ENCODE data around the gene NME8. TPM values are rescaled to one million over a fixed set of nuclear protein-coding genes. Genes with fewer than 3 reads are reported as not detected.

NME8 gene
- total and polyA plus RNA-seq, 2 donors = not detected

DNA sequence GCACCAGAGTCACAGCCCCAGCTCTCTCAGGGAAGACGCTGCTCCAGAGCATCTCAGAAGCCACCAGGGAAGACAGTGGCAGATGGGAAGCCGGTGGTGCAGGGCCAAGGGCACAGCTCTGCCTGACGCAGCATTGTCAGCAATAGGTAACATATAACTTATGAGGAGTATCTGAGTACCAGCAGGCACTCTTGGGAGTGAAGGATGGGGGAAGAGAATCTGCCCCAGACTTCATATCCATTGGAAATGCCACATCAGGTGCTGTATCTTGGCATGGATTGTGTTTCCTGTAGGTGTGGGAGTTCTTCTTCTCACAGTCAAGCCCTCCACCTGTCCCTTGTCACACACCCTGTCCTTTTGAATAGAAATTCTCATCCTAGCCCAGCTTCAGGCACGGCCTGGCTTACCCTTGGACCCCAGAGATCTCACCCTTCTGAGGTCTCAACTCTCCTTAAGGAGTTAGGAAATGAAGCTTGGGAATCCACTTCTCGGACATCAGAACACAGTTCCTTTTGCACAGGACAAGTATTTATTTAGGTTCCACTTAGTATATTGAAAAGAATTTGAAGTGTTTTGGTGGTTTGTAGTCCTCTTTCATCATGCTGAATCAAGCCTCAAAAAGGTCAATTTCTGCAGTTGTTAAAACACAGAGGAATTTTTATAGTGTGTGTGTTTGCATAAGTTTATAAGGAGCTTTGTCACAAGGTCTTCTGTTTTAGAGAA is 82.0 kb downstream of the NME8 start:
- DNase-seq (ENCODE audit: extremely low spot score) = no peak
- H3K4me1 ChIP-seq (ENCODE audit: insufficient read depth) = no peaks in the 10 kb centered on the region
- WGBS = 84% methylated on average over 5 of the region's 5 CpGs
- H3K4me3 ChIP-seq (ENCODE audit: low read depth, low read length) = no peak overlapping the region
- H3K27ac ChIP-seq (ENCODE audit: low read depth) = no peak overlapping the region
- H3K36me3 ChIP-seq (ENCODE audit: insufficient read depth) = peaks cover 2% of the 10 kb centered on the region

DNA sequence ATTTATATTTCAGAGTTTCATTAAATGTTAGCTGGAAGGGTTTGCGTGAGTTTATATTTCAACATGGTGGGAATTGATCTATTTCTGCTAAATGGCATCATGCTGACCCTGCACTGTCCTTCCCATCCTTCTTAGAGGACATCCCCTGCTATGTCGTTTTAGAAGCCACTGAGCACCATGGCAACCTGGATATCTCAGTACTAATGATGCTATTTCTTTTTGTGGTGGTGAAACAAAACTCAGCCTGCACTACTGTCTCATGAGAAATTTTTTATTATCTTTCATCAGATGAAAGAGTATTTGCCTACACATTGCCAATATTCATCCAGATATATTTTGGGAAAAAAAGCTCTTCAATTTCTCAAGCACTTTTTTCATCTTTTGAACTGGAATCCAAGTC is 84.1 kb downstream of the NME8 start:
- H3K4me3 ChIP-seq (ENCODE audit: low read depth, low read length) = no peak overlapping the region
- no peaks in the 10 kb centered on the region for H3K36me3 ChIP-seq (ENCODE audit: insufficient read depth)
- no peaks in the 10 kb centered on the region for H3K4me1 ChIP-seq (ENCODE audit: insufficient read depth)
- no peak overlapping the region for H3K27ac ChIP-seq (ENCODE audit: low read depth)
- no peak for DNase-seq (ENCODE audit: extremely low spot score)
- 76% methylated on average over 2 of the region's 2 CpGs for WGBS

DNA sequence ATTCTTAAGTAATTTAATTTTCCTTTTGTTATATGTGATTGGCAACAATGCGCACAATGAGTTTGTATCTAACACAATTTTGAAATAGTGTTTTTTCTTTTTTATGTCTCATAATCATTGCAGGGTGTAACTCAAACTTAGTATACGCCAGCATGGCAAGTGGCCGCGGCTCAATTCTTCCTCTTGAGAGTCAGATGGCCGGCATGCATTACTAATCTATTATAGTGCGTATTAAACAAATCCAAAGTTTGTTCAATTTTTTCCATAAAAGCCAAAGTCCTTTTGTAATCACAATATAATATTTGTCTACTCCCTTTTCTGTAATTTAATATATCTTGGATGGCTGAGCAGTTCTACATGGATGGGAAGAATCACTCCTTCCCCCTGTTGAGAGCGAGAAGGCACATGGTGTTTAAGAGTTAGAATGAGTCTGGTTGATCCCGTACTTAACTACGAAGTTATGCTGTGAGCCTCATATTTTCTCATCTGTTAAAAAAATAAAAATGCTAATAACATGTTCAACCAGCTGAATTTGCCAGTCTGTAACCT is 84.7 kb downstream of the NME8 start:
- 80% methylated on average over 9 of the region's 9 CpGs for WGBS
- Histone ChIP-seq H3K4me3 (ENCODE audit: low read depth, low read length) (no peak overlapping the region), H3K4me1 (ENCODE audit: insufficient read depth) (no peaks in the 10 kb centered on the region), H3K27ac (ENCODE audit: low read depth) (no peak overlapping the region), H3K36me3 (ENCODE audit: insufficient read depth) (no peaks in the 10 kb centered on the region)
- DNase-seq (ENCODE audit: extremely low spot score) = no peak

- 51% methylated on average over 12 of the region's 12 CpGs for WGBS
- no peak overlapping the region for H3K4me3 ChIP-seq (ENCODE audit: low read depth, low read length)
Measured at GRCh38 chr7:37942934-37943610, 94.7 kb downstream of the NME8 start.

DNA sequence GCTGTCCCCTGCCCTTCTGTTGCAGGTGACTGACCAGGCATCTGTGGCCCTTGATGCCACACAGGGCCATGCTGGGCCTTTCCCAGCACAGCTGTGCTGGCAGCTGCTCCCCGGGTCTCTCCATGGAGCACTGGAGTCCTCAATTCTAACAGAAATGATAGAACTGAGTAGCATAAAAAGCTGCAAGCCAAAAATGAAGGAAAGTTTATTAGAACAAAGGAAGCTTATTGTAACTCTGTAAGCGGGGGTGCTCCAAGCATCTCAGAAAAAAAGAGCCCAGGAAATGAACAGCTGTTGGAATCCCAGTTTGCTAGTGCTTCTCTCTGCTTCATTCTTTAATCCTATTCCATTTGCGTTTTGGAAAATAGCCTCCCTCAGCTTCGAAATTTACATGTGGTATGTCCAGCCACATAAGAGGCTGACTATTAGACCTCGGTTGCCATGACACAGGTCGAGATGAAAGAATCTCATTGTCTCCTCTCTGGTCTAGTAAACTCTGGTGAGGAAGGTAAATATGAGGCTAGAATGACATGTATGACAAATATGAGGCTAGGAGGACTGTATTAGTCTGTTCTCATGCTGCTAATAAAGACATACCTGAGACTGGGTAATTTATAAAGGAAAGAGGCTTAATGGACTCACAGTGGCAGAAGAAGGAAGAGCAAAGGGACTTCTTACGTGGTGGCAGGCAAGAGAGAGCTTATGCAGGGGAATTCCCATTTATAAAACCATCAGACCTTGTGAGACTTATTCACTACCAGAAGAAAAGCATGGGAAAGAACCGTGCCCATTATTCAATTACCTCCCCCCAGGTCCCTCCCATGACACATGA is 95.7 kb downstream of the NME8 start:
- H3K27ac ChIP-seq (ENCODE audit: low read depth) = no peak overlapping the region
- H3K4me1 ChIP-seq (ENCODE audit: insufficient read depth) = no peaks in the 10 kb centered on the region
- WGBS = 78% methylated on average over 8 of the region's 8 CpGs
- no peaks in the 10 kb centered on the region for H3K36me3 ChIP-seq (ENCODE audit: insufficient read depth)
- no peak overlapping the region for H3K4me3 ChIP-seq (ENCODE audit: low read depth, low read length)
- no peak for DNase-seq (ENCODE audit: extremely low spot score)

More at GRCh38 chr7:37942934-37943610, 94.7 kb downstream of the NME8 start:
- Histone ChIP-seq H3K27ac (ENCODE audit: low read depth) (no peak overlapping the region), H3K4me1 (ENCODE audit: insufficient read depth) (no peaks in the 10 kb centered on the region), H3K36me3 (ENCODE audit: insufficient read depth) (no peaks in the 10 kb centered on the region)
- no peak for DNase-seq (ENCODE audit: extremely low spot score)

GRCh38 chr7:37944737-37945054 is 96.3 kb downstream of the NME8 start:
- no peak overlapping the region for H3K4me3 ChIP-seq (ENCODE audit: low read depth, low read length)
- H3K4me1 ChIP-seq (ENCODE audit: insufficient read depth) = no peaks in the 10 kb centered on the region
- DNase-seq (ENCODE audit: extremely low spot score) = no peak
- H3K36me3 ChIP-seq (ENCODE audit: insufficient read depth) = no peaks in the 10 kb centered on the region
- H3K27ac ChIP-seq (ENCODE audit: low read depth) = no peak overlapping the region
- 81% methylated on average over 2 of the region's 2 CpGs for WGBS

- H3K27ac ChIP-seq (ENCODE audit: low read depth) = no peak overlapping the region
- no peak for DNase-seq (ENCODE audit: extremely low spot score)
- 70% methylated on average over 4 of the region's 4 CpGs for WGBS
- H3K4me3 ChIP-seq (ENCODE audit: low read depth, low read length) = no peak overlapping the region
- no peaks in the 10 kb centered on the region for H3K4me1 ChIP-seq (ENCODE audit: insufficient read depth)
- no peaks in the 10 kb centered on the region for H3K36me3 ChIP-seq (ENCODE audit: insufficient read depth)
Measured at GRCh38 chr7:37945336-37945735, 96.9 kb downstream of the NME8 start.

DNA sequence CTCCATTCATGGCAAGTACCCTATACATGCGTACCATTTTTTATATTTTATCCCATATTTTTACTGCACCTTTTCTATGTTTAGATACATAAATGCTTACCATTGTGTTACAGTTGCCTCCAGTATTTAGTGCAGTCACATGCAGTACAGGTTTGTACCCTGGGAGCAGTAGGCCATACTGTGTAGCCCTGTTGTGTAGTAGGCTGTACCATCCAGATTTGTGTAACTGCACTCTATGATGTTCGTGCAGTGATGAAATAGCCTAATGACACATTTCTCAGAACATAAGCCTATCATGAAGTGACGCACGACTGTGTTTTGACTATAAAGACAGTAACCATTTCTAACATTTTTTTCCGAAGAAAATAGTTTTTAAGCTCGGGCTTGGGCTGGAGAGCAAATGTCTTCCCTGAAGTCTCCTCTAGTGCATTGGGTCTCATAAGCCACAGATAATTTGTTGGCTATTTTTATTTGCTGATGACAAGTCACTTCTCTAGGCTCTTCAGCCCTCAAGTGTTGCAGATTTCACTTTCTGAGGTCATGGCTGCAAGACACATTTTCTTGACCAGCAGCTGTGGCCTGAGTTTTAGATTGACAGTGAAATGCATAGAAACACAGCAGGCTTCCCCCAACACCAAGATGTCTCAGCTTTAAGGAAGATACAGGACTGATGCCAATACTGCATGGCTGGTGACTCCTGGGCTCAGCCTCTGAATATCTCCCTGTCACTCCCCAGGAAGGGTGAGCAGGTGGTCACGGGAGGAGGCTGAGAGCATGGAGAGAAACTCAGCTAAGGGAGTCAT is 98.9 kb downstream of the NME8 start:
- Histone ChIP-seq H3K36me3 (ENCODE audit: insufficient read depth) (peaks cover 2% of the 10 kb centered on the region), H3K27ac (ENCODE audit: low read depth) (no peak overlapping the region), H3K4me3 (ENCODE audit: low read depth, low read length) (no peak overlapping the region), H3K4me1 (ENCODE audit: insufficient read depth) (no peaks in the 10 kb centered on the region)
- 92% methylated on average over 7 of the region's 7 CpGs for WGBS
- no peak for DNase-seq (ENCODE audit: extremely low spot score)

- WGBS = 83% methylated on average over 7 of the region's 7 CpGs
- Histone ChIP-seq H3K27ac (ENCODE audit: low read depth) (no peak overlapping the region), H3K4me1 (ENCODE audit: insufficient read depth) (no peaks in the 10 kb centered on the region), H3K36me3 (ENCODE audit: insufficient read depth) (peaks cover 2% of the 10 kb centered on the region), H3K4me3 (ENCODE audit: low read depth, low read length) (no peak overlapping the region)
- no peak for DNase-seq (ENCODE audit: extremely low spot score)
Measured at GRCh38 chr7:37947941-37948210, 99.5 kb downstream of the NME8 start.

Other genes starting within 250 kb of the NME8 start
- gene GPR141, start 164.8 kb upstream of the NME8 start, total RNA-seq = 3.1 TPM
- gene GPR141, start 164.8 kb upstream of the NME8 start, polyA plus RNA-seq = 0.16 TPM
- 11.2 TPM for gene SFRP4, start 68.2 kb downstream of the NME8 start, total RNA-seq
- 2.2 TPM for gene SFRP4, start 68.2 kb downstream of the NME8 start, polyA plus RNA-seq
- gene EPDR1, start 72.0 kb downstream of the NME8 start, total RNA-seq = 12.3 TPM
- 9.8 TPM for gene EPDR1, start 72.0 kb downstream of the NME8 start, polyA plus RNA-seq